ENCODE measurements around the gene ITGB1BP2.
"Not testable (repeated sequence)": the region's sequence is repeated elsewhere in the genome, so short reads cannot be mapped to it uniquely, and the experiment has no call there.

Gene ITGB1BP2

DNA sequence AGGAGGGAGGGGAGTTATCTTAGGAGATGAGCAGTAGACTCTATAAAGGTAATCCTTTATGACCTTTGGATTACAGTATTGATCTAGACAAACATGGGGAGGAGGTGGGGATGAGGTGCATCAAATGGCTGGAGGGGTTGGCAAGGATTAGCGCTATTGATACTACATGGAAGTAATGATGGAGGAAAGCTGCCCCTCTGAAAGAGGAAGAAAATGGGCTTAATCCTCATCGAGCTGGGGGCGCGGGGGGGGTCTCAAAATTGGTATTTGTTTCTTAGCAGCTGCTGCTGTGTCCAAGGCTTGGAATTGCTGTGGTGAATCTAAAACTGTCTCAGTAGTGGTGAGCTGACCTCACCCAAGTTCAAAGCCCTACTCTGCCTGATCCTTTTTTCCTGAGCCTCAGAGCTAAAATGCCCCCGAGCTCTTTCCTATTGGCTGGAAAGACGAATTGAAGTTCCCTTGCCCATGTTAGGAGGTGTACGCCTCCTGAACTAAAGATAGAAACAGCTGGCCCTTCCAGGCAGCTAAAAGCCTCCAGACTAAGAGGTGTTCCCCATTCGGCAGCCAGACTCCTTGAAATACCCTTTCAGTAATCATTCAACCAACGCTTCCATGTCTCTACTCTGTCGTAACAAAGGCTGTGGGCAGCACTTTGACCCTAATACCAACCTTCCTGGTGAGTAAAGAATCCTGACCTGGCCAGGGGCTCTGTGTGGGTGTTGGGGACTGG is at the start of gene ITGB1BP2:
TSS of gene ITGB1BP2 (plus strand) at position 556 of the 730 bp plus-strand sequence. CDS start at position 613, 57 bp downstream.
- DNase-seq (ENCODE audit: low read depth), result no peak

DNA sequence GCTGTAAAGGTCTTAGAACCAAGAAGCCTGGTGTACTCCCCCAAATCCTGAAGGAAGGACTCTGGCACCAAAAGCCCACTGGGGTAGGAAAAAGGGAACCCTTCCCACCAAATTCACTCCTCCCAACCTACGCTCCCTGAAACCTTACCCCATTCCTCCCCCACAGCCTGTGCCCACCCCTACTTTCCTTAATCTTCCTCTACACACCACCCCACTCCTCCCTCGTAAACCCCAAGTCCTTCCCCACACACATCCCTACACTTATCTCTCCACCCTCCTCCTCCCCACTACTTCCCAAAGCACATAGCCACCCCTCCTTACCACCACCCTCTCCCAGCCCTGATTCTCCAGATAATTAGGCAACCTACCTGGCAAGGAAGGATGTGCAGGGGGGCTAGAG is 49.3 kb upstream of the ITGB1BP2 start:
- no peak for DNase-seq (ENCODE audit: low read depth)

DNA sequence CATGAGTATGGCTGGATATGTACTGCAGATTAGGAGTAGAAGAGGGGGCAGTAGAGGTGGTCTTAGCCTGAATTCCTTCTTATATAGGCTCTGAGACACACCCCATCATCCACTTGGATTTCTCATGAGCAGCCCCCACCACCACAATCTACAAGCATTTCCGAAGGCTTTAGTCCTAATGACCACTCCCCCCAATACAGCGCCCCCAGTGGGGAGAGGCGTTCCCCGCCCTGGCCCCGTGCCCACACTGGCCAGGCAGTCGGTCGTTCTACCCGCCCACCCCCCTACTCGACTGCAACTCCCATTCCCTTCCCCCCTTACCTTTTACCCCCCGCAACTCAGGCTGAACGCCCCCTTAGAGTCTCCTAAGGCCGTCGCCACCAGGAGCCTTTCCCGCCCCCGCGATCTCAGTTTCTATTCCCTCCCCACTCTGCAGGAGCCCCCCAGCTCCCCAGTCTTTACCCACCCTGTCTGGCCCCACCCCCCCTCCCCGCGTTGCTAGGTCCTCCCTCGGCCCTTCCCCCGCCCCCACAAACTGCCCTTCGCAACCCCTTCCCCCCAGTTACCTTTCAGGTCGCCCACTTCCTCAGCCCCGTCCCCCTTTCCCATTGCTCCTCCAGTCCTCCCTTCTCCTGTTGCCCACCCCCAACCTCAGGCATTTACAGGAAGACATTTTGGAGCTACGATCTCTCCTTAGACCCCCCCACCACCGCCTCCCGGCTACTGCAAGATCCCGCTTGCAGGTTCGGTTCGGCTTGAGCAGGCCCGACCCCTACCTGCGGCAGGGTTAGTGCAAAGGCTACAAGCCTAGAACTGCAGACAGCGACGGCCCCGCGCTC is 48.1 kb upstream of the ITGB1BP2 start:
- peak; percentile 2 for DNase-seq (ENCODE audit: low read depth)

DNA sequence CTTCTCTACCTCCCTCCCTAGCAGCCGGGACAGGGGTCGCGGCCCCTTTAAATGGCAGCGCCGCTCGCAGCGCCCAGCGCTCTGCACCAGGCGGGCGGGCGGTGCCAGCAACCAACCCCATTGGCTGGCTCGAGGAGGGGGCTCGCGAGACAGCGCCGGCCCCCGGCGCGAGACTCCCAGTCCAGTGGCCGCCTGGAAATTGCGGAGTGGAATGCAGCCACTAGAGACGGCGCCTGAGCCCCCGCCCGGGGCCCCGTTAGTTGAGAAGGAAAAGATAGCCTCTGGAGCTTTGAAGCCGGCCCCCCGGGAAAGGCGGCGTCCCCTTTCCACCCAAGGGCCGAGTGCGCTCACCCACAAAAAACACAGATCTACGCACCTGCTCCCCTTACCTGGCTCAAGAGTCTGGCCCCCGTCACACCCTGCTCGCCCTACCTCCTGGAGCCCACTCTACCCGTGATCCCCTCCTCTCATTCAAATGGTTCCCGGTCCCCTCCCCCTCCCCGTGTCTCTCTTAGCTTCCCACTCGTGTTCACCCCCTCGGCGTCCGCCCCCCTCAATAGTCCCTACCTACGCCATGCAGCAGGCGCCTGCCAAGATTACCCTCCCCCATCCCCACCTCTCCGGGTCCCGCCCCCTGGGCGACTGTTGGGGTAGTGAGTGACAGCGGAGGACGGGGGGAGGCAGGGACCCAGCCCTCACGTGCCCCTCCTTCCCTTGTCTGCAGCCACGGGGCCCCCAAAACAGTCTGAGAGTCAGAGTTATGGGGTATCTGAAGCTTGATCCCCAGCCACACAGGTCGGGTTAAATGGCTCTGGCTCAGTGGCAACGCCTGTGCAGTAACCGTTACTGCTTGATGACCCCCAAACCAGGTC is 47.2 kb upstream of the ITGB1BP2 start, which contains the start of gene ZMYM3:
TSS of gene ZMYM3 (minus strand) at position 49 of the 872 bp plus-strand sequence. CDS start 885 bp downstream, outside the sequence.
- peak; percentile 47 for DNase-seq (ENCODE audit: low read depth)

DNA sequence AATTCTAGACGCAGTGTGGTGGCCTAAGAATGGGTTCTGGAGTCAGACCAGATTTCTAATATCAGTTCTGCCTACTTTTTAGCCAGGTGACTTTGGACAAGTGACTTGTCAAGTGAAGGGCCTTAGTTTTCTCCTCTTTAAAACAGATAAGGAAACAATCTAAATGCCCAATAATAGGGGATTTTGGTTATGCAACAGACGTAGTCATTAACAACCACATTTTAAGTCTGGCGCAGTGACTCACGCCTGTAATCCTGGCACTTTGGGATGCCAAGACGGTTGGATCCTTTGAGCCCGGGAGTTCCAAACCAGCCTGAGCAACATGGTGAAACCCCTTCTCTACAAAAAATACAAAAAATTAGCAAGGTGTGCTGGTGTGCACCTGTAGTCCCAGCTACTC is 45.5 kb upstream of the ITGB1BP2 start:
- no peak for DNase-seq (ENCODE audit: low read depth)

DNA sequence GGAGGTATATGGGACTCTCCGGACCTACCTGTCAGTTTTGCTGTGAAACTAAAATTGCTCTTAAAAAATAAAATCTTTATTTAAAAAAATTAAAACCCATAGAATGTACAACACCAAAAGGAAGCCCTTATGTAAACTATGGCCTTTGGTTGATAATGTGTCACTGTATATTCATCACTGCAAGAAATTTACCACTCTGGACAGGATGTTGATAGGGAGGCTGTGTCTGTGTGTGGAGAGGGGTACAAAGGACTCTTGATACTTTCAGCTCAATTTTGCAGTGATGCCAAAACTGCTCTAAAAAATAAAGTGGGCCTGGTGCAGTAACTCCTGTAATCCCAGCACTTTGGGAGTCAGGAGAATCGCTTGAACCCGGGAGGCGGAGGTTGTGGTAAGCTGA is 44.7 kb upstream of the ITGB1BP2 start:
- no peak for DNase-seq (ENCODE audit: low read depth)

DNA sequence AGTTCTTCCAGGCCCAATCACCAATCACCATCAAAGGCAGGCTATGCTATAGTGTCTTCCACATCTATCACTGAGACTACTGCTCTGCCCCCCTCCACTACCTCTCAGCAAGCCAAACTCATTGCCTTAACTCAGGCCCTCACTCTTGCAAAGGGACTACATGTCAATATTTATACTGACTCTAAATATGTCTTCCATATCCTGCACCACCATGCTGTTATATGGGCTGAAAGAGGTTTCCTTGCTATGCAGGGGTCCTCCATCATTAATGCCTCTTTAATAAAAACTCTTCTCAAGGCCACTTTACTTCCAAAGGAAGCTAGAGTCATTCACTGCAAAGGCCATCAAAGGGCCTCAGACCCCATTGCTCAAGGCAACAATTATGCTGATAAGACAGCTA is 32.9 kb upstream of the ITGB1BP2 start:
- DNase-seq (ENCODE audit: low read depth), result not testable (repeated sequence)

DNA sequence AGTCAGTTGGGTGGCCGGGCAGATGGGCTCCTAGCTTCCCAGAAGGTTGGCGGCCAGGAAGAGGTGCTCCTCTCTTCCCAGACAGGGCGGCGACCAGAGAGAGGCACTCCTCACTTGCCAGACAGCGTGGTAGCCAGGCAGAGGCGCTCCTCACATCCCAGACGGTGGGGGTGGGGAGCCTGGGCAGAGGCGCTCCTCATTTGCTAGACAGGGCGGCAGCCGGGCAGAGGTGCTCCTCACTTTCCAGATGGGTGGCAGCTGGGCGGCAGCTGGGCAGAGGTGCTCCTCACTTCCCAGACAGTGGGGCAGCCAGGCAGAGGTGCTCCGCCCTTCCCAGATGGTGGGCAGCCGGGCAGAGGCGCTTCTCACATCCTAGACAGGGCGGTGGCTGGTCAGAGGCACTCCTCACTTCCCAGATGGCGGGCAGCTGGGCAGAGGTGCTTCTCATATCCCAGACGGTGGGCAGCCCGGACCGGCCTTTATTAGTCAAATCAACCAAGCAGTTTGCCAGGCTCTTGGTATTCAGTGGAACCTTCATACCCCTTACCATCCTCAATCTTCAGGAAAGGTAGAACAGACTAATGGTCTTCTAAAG is 31.7 kb upstream of the ITGB1BP2 start:
- DNase-seq (ENCODE audit: low read depth), result no peak

DNA sequence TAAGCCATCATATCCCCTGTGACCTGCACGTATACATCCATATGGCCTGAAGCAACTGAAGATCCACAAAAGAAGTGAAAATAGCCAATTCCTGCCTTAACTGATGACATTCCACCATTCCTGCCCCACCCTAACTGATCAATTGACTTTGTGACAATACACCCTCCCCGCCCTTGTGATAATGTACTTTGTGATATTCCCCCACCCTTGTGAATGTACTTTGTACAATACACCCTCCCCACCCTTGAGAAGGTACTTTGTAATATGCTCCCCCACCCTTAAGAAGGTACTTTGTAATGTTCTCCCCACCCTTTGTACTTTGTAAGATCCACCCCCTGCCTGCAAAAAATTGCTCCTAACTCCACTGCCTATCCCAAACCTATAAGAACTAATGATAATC is 29.2 kb upstream of the ITGB1BP2 start:
- not testable (repeated sequence) for DNase-seq (ENCODE audit: low read depth)

DNA sequence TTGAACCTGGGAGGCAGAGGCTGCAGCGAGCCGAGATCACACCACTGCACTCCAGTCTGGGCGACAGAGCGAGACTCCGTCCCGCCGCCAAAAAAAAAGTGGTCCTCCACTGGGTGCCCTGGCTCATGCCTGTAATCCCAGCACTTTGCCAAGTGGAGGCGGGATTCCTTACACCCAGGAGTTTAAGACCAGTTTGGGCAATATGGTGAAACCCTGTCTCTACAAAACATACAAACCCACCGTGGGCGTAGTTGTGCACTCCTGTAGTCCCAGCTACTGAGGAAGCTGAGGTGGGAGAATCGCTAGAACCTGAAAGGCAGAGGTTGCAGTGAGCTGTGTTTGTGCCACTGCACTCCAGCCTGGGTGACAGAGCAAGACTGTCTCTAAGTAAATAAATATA is 20.2 kb upstream of the ITGB1BP2 start:
- DNase-seq (ENCODE audit: low read depth), result not testable (repeated sequence)

DNA sequence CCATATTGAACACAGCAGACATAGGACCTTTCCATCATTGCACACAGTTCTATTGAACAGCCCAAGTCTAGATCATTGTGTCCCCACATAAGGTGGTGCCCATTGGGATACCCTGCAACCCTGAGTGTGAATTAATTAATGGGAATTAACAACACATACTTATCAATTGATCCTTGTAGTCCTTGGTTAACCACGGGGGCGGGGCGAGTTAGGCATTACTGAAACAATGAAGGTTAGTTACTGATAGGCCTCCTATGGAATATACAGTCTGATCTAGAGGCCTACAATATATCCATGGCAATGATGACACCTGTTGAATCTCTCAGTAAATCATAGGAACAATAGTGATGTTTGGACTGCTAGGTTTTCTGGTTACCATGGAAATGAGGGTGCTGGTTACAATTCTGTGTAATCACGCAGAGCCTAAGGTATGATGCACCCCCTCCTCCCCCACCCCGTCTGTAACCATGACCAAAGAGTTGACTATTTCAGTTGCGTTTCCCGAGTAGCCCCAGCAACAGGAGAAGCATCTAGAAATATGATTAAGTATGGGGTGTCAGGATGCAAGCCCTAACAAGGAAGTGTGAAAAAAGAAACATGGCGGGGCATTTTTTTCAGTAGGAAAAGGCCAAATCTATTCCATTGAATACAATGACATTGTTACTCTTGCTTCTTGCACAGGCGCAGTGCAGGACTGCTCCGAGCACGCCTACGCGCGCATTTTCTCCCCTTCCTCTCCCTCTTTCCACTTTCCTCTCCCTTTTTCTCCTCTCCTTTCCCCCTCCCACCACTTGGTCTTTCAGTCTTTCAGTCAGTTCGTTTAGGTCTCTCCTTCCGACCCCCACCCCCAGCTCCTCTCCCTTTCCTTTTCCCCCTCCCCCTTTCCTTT is 18.8 kb upstream of the ITGB1BP2 start:
- DNase-seq (ENCODE audit: low read depth), result no peak

DNA sequence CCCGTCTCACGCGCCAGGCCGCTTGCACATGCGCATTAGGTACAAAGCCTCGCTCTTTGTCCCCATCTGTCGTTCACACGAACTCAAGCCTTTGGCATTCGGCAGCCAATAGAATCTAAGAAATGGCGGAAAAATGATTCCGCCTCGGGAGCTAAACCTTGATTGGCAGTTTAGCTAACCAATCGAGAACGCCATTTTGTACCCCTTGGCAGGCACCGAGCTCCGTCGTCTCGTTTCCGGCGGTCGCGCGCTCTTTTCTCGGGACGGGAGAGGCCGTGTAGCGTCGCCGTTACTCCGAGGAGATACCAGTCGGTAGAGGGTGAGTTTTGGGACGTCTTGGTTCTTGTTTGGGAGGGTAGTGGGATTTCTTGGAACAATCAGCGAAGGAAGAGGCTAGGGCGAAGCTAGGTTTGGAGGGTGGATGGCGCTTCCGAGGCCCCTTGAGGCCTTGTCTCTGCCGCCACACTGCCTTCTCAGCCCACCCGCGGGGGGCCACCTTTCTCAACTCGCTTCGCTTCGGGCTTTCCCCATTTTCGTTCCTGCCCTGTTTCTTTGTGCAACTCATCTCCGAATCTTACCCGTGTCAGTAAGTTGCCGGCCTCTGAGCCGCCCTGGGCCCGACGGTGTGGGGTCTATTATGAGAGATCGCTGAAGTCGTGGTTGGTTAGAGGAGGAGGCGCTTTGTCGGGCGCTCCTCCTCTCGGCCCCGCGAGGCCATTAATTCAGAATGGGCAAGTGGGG is 18.0 kb upstream of the ITGB1BP2 start, which contains the start of gene NONO:
TSS of gene NONO (plus strand) at position 233 of the 741 bp plus-strand sequence. CDS start 7,003 bp downstream, outside the sequence.
- peak; percentile 95 for DNase-seq (ENCODE audit: low read depth)

DNA sequence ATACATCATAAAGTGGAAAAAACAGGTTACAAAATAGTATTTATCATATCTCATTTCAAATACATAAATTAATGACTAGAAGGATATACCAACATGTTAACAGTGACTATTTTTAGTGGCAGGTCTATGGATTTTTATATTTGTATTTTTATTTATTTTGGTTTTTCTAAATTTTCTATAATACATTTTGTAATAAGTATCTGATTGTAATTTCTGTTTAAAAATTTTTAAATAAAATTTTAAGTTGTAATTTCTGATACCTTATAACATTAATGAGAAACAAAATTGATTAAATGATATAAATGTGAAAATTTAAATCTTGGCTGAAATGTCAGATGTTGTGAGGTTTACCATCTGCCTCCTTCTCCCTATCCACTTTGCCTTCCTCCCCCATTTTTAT is 15.6 kb upstream of the ITGB1BP2 start:
- DNase-seq (ENCODE audit: low read depth), result no peak

DNA sequence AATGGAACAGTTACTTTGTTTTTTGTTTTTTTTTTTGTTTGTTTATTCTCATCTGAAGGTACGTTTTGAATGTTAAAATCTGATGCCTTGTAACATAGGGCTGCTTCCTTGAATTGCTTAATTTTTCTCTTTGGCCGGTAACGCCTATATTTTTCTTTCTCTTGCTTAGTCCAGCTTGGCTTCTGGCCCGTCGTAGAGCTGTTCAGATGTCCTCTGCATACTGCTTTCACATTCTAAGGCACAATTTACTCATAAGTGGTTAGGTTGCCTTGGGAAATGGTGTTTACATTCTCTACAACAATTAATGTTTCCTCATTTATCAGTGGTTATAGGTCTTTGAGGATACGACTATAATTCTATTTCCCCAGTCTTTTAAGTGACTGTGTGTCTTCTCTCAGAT is 10.2 kb upstream of the ITGB1BP2 start:
- no peak for DNase-seq (ENCODE audit: low read depth)

DNA sequence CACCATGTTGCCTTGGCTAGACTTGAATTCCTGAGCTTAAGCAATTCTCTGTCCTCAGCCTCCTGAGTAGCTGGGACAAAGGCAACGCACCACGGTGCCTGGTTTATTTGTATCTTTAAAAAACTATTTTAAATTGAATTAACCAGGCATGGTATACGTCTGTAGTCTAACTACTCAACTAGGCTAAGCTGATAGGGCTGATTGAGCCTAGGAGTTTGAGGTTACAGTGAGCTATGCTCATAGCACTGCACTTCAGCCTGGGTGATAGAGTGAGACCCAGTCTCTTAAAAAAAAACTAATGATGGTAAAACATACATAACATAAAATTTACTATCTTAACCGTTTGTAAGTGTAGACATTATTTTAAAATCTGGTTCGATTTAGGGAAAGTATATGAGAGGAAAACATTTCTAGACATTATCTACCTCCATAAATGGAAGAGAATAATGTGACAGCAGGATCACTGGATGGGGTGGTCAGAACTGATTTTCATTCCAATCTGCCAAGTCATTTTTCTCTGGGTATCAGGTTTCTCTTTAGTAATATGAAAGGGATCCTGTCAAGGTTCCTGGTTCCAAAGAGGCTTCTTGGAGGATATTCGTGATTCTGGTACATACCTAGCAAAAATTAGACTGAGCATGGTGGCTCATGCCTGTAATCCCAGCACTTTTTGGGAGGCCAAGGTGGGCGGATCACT is 8.7 kb upstream of the ITGB1BP2 start:
- DNase-seq (ENCODE audit: low read depth), result peak; percentile 53

DNA sequence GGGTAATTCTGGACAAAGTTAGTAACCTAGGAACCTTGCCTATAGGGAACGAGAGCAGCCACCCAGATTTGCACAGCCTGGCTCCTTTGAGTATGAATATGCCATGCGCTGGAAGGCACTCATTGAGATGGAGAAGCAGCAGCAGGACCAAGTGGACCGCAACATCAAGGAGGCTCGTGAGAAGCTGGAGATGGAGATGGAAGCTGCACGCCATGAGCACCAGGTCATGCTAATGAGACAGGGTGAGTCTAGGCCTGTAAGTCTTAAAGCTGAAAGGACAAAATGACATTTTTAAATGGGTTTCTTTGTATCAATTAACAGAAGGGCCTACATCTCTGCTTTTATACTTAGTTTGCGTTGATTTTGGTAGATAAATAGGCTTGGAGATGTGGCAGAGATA is 4.7 kb upstream of the ITGB1BP2 start:
- DNase-seq (ENCODE audit: low read depth), result no peak

DNA sequence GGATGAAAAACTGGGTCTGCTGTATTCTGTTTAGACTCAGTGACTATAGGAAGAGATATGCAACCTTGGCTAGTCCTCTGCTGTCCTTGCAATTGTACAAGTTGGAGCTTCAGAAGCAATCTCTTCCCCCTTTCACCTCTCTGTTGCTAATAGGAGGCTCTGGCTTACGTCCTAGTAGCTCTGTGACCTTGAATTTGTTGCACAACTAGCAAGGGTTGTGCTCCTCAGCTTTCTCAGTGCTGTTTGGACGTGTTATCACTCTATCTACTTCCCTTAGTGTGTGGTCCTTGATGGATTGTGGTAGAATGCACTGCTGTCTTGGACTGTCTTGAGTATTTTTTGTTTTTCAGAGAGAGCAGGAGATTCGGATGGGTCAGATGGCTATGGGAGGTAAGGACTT is 3.4 kb upstream of the ITGB1BP2 start:
- DNase-seq (ENCODE audit: low read depth), result no peak

DNA sequence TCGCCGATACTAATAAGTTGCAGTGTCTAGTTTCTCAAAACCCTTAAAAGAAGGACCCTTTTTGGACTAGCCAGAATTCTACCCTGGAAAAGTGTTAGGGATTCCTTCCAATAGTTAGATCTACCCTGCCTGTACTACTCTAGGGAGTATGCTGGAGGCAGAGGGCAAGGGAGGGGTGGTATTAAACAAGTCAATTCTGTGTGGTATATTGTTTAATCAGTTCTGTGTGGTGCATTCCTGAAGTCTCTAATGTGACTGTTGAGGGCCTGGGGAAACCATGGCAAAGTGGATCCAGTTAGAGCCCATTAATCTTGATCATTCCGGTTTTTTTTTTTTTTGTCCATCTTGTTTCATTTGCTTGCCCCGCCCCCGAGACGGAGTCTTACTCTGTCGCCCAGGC is 1.5 kb upstream of the ITGB1BP2 start:
- not testable (repeated sequence) for DNase-seq (ENCODE audit: low read depth)

DNA sequence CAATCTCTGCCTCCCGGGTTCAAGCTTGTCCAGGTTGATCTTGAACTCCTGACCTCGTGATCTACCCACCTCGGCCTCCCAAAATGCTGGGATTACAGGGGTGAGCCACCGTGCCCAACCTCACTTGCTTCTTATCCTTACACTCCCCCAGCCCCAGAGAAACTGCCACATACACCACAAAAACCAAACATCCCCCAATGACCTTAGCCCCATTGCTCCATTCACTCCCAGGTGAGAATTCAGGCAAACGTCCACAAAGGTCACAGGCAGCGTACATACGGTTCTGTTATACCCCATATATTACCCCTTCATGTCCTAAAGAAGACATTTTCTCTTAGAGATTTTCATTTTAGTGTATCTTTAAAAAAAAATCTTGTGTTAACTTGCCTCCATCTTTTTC is 1.1 kb upstream of the ITGB1BP2 start:
- DNase-seq (ENCODE audit: low read depth), result not testable (repeated sequence)

Measured in HS-27A (cell line).